ENCODE results near the gene UBAP1L.
"Not testable (repeated sequence)": the region's sequence is repeated elsewhere in the genome, so short reads cannot be mapped to it uniquely, and the experiment has no call there.

UBAP1L gene

DNA sequence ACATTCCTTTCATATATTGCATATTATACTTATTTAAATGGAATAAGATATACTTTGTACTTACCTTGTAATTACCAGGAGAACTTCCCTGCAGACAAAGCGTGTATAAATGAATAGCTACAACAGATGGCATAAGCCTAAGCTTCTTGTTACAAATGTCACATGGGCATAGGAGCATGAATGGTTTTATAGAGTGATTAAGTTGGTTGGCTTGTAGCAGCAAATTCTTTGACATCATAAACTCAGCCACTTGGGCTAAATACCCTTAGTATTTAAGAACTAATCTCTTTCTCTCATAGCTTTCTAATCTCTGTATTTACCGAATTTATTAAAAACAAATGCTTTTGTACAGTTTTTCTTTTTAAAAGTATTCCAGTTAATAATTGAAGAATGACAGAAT, at the start of gene UBAP1L:
Gene UBAP1L, minus strand, starts transcription at position 115 of the 400 bp plus-strand sequence. CDS start 8,985 bp downstream, outside the sequence.
- DNase-seq: no peak

DNA sequence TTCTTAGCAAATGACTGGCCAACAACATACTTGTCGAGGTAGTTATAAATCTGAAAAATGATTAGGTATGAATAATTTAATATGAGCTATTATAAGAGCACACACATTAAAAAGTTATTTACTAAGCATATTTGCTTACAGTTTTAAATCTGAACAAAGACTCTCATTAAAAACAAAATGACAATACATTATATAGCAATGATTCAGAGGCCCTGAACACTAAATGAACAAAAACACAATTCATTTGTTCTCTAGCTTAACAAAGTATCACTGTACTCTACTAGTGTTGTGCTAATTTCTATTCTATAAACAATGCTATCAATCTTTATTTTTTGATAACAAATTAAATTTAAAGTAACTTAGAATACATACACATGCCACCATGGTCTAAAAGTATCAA, 49.1 kb upstream of the UBAP1L start:
- no peak for DNase-seq

DNA sequence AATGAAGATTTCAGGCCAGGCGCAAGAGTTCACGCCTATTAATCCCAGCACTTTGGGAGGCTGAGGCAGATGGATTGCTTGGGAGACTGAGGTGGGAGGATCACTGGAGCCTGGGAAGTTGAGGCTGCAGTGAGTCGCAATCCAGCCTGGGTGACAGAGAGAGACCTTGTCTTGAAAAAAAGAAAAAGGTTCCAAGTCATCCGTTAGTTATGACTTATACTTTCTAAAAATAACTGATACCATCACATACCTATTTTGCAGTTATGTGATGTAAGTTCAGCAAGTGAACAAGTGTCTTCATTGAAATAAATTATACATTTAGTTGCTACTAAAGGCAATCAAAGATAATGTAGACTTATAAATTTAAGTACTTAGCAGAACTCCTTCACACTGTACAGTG, 48.0 kb upstream of the UBAP1L start:
- no peak for DNase-seq

DNA sequence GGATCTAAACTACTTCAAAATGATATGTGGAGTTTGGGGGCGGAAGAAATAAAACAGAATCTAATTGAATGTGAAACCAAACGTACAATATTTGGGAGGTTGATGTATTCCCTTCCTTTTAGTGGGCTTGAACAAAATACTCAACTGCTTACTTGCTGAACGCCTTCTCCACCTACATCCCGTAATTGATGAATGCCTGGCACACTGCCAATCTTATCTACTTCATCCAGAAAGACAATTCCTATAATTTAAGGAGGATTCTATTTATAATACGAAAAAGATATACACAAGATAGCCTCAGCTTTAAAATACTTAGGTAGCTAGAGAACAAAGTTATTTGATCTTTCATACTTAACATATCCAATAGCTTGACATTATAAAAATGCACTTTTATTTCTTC, 41.7 kb upstream of the UBAP1L start:
- DNase-seq: no peak

DNA sequence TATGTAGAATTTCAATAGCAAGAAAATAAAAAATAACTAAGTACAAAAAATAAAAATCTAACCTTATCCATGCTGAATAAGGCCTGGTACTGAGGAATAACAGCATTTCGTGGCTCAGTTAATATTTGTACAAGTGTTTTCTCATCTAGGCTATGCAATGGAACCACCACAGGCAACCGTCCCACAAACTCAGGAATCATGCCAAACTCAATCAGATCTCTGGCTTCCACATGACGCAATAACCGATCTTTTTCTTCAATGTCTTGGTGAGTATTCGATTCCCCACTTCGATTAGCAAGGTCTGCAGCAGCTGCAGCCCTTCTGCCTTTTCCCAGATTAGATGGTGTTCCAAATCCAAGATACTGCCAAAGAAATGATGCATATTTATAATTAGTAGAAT, 39.7 kb upstream of the UBAP1L start:
- DNase-seq: no peak

DNA sequence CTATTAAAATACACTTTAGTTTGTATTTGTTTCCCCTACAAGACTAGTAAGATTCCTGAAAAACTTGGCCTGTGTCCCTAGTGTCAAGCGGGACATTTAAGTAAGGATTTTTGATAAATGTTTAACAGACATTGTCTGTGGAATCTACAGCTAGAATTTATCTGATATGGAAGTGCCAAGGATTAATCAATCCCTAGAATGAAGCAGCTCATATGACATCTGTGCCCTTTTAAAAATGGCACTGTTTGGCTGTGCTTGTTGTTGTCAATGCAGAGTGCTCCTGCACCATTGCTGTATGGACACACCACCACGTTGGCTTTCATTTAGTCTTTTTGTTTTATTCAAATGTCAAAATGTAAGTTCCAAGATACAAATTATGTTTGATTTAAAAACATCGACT, 32.9 kb upstream of the UBAP1L start:
- DNase-seq: no peak

DNA sequence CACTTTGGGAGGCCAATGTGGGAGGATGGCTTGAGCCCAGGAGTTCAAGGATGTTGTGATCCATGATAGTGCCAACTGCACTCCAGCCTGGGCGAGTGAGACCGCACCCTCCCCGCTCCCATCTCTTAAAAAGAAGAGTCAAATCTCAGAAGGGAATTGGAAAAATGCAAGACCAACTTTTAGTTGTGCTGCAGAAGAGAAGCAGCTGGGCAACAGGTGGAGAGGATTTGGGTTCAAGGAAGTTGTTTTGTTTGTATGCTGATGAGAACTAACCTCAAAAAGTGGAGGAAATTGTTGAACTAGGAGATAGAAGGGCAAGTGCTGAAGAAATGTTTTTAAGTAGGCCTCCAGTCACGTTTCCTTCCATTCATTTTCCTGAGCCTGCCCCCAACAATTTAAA, 31.4 kb upstream of the UBAP1L start:
- no peak for DNase-seq

DNA sequence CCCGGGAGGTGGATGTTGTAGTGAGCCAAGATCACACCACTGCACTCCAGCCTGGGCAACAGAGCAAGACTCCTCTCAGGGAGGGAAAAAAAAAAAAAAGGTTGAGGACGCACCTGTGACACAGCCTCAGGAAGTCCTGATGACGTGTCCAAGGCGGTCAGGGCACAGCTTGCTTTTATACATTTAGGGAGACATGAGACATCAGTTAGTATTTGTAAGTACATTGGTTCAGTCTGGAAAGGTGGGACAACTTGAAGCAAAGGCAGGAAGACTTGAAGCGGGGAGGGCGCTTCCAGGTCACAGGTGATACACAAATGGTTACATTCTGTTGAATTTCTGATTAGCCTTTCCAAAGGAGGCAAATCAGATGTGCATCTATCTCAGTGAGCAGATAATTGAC, 23.6 kb upstream of the UBAP1L start:
- not testable (repeated sequence) for DNase-seq

DNA sequence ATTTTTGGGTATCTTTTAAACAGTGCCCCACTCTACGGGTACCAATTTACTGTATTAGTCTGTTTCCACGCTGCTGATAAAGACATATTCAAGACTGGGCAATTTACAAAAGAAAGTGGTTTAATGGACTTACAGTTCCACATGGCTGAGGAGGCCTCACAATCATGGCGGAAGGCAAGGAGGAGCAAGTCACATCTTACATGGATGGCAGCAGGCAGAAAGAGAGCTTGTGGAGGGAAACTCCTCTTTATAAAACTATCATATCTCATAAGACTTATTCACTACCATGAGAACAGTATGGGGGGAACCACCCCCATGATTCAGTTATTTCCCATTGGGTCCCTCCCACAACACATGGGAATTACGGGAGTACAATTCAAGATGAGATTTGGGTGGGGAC, 22.9 kb upstream of the UBAP1L start:
- DNase-seq: not testable (repeated sequence)

DNA sequence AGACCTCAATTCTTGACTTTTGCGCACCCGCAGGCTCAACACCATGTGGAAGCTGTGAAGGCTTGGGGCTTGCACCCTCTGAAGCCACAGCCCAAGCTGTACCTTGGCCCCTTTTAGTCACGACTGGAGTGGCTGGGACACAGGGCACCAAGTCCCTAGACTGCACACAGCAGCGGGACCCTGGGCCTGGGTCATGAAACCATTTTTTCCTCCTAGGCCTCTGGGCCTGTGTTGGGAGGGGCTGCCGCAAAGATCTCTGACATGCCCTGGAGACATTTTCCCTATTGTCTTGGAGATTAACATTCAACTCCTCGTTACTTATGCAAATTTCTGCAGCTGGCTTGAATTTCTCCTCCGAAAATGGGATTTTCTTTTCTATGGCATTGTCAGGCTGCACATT, 22.1 kb upstream of the UBAP1L start:
- DNase-seq: not testable (repeated sequence)

DNA sequence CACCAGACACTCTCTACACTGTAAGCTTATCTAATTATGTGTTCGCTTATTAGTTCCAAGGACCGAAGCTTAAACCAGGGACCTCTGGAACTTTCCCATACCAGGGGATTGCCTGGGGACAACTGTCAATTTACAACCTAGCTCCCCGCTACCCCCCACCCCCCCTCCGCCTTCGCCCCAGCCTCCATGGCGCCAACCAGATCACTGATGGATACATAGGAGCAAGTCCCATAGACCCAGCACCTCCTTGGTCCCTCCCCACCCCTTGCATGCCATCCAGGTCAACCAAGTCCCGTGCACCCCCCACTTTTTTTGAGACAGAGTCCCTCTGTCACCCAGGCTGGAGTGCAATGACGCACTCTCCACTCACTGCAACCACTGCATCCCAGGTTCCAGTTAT, 19.5 kb upstream of the UBAP1L start:
- DNase-seq: no peak

DNA sequence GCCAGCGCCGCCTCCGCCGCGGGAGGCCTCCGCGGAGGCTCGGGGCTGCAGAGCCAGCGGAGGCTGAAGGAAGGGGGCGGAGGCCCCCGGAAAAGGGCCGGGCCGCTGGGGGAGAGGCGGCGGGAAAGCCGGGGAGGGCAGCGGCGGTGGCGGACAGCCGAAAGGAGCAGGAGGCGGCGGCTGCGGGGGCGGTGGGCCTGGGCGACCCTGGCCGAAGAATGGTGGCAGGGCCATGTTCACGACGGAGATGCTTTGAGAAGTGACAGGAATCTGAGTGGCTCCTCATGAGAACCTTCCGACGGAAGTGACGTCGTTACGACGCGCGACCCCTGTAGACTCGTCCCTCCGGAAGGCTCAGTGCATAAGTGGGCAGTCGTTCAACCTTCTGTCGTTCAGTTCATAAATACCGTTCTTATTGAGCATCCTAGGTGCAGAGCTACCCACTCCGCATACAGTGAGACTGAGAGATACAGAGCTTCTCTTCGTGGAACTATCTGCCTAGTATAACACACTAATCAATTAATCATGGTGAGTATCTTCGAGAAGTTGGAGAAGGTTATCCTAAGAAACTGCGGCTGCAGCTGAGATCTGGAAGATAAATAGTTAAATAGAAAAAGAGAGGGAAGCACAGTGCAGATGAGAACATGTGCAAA, 18.7 kb upstream of the UBAP1L start, which contains the start of gene PDCD7:
Gene PDCD7, minus strand, starts transcription at position 261 of the 653 bp plus-strand sequence. Its CDS starts 27 bp downstream, at position 234.
- peak; percentile 80 for DNase-seq

DNA sequence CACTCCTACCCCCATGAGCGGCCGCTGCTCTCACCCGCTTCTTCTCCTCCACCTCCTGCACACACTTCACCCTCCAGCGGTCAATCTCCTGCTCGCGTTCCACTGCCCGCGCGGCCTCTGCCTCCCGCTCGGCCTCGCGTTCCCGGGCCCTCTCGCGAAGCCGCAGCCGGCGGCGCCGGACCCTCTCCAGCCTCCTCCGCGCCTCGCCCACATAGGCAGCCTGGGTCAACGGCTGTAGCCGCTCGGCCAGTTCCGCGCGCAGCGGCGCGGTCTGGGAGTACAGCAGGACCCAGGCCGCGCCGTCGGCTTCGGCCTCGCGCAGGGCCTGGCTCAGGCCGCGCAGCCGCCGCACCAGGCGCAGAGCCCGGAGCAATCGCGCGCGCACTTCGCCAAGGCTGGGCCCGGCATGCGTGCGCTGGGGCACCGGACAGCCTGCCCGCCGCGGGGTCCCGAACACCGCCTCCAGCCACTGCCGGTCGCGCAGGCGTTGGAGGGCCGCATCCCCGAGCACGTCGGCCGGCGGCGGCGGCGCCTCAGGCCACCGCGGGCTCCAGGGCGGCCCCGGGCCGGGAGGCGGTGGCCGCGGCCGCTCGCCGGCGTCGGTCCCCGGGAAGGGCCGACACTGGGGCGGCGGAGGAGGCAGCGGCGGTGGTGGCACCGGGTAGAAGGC, 18.0 kb upstream of the UBAP1L start:
- DNase-seq: peak; percentile 23

DNA sequence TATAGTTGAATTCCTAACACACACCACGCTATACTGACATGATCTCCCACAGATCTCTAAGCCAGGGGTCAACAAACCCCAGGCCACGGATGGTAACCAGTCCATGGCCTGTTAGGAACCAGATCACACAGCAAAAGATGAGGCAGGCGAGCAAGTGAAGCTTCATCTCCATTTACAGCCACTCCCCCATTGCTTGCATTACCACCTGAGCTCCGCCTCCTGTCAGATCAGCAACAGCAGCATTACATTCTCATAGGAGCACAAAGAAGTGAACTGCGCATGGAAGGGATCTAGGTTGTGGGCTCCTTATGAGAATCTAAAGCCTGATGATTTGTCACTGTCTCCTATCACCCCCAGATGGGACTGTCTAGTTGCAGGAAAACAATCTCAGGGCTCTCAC, 15.9 kb upstream of the UBAP1L start:
- no peak for DNase-seq

DNA sequence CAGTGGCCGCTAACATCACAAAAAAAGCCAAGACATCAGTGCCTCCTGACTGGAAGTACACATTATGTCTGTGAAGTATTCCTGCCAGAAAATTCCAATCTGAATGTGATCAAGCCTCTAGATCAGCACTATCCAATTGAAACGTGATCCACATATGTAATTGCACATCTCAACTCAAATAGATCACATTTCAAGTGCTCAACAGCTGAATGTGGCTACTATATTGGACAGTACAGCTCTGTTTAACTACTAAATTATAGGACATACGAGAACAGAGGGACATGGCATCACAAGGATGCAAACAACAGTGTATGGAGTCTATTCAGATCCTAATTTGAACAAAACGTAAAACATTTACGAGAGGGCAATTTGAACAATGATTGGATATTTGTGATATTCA, 542 bp upstream of the UBAP1L start:
- DNase-seq: no peak

DNA sequence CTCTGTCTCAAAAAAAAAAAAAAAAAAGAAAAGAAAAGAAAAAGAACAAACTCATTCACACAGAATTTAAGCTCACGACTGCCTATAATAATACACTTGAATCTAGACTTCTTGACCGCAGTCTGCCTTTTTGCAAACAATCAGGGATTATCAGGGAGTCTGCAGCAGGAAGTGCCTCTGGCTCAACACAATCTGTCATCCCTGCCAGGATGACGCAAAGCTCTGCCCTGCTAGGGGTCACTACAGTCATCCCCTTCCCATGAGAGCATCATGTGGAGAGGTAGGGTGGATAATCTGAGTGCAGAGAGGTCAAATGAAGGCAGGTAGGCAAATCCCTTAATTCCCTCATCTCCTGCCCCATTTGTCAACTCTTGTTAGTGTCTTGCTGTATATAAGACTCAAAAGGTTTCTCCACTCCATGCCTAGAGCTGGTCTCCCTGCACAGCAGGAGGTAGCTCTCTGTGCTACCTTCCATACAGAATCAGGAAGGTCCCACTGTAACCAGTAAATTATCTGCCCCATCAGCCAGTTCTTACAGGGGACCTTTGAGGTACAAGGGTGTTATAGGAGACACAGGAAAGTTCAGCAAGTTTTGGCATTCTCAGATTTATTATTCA, 4.2 kb downstream of the UBAP1L start:
- DNase-seq: no peak

DNA sequence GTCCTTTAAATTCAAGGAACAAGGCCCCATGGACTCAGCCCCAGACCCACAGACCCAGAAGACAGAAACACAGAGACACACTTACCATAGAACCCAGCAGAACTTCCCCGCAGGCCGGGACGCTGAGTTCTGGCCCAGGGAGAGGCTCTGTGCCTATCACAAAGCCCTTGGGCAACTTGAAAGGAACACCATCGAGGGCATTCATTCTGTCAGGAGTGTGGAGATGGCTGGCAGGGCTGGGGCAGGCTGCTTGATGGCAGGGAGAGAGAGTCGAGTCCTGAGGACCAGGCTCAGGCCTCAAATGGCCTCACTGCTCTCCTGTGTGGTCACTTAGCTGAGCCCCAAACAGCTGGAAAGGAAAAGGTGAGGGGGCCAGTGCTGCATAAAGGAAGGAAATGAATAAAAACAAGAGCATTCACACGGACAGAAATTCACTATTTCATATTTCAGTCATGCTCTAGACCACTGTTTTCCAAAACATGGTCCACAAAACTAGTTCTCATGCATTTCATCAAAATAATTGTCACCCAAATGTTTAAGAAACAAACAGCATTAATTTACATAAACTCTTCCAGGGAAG, 8.9 kb downstream of the UBAP1L start:
- DNase-seq: no peak

DNA sequence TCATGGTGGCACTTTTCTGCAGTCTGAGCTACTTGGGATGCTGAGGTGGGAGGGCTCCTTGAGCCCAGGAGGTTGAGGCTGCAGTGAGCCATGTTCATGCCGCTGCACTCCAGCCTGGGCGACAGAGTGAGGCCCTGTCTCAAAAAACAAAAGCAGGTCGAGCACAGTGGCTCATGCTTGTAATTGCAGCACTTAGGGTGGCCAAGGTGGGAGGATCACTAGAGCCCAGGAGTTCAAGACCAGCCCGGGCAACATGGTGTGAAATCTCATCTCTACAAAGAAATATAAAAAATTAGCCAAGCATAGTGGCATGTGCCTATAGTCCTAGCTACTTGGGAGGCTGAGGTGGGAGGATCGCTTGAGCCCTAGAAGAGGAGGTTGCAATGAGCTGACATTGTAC, 10.0 kb downstream of the UBAP1L start:
- DNase-seq: no peak

DNA sequence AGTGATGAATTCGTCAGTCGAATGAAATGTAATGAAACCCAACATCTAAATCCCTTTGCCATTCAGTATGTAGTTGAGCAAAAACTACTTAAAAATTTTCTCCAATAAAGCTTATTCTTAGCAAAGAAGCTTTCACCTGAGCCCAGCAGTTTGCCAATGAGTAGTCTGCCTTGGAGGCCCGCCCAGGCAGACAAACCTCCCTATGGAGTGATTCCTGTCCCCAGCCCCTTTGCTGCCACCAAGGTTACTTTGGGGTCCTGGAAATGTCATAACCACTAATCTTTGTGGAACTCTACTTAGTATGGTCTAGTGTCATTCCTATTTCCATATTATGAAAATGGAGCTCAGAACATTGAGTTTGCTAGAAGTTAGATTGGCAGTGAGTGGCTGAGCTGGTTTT, 12.1 kb downstream of the UBAP1L start:
- DNase-seq: no peak

DNA sequence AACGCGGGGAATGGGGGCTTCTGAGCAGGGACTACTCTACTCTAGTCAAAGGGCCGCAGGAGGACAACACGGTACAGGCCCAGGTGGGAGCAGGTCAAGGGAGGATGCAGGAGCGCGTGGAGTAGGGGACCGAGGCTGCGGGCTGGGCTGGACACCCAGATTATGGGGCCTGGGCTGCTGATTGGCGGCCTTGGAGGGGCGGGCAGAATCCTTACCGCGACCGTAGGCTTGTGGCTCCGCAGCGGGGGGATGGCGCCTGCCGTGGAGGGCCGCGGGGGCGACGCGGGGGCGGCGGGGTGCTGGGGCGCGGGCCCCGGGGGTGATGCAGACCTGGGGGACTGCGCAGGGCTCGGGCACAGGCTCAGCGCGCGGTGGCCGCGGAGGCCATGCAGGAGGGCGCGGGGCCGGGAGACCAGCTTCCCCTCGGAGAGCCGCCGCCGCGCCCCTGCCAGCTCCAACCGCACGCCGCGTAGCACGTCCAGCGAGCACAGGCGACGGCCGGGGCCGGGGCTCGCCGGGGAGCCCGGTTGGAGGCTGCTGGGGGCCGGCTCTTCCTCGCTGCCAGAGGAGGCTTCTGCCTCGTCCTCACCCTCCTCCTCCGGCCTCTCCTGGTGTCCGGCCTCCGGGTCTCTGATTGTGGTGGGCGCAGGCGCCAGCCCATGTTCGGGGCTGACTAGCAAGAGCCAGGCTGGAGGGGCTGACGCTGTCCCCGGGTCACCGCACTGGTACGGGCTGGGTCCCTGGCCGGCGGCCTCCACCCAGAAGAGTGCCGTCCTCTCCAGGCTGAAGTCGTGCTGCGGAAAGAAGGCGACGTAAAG, 12.9 kb downstream of the UBAP1L start:
- DNase-seq: no peak

DNA sequence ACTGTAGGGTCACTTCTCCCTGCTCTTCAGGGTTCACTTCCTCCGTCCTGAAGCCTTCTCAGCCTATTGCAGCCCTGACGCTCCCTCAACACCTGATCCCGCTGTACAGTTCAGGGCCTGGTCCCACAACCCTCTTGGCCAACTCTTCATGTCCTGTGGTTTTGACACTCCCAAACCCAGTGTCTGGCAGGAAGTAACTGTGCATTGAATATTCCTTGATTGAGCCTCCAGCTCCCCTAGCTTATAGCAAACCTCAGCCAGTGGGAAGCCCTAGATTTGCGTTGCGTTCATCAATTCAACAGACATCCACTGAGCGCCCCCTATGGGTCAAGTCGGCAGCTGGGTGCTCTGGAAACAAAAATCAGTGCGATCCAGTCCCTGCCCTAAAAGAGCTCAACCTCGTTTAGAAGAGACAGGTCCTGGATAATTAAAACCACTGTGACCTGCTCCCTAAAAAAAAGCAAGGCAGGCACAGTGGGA, 13.5 kb downstream of the UBAP1L start:
- peak; percentile 53 for DNase-seq

DNA sequence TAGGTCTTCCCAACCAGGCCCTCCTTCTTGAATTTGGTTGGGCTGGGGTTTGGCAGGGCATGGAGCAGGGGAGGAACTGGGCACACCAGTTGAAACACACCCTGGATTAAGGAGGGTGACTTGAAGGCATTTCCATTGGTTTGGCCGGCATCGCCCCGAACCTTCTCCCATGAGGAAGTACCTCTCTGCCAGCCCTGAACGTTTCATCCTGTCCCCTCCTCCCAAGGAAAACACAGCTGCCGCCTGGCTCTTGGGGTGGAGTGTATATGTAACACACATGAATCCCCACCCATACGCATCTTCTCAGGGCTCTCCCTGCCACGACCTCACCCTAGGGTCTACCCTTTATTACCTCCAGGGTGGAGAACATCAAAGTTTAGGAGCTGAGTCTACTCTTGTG, 14.6 kb downstream of the UBAP1L start:
- no peak for DNase-seq

DNA sequence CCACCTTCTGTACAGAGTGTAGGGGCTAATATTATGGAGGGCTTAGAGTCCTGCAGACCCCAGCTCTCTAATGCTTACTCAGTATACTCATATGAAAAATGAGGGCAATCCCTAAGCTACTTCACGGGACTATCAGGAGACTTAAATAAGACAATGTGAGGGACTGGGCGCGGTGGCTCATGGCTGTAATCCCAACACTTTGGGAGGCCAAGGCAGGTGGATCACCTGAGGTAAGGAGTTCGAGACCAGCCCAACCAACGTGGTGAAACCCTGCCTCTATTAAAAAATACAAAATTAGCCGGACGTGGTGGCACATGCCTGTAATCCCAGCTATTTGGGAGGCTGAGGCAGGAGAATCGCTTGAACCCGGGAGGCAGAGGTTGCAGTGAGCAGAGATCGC, 15.2 kb downstream of the UBAP1L start:
- not testable (repeated sequence) for DNase-seq
